ENCODE data around the gene LAMB4. TPM values are rescaled to one million over a fixed set of nuclear protein-coding genes. Genes with fewer than 3 reads are reported as not detected.

The LAMB4 gene
- total and polyA plus RNA-seq, 4 donors, result 0.24 TPM; not detected in 3

DNA sequence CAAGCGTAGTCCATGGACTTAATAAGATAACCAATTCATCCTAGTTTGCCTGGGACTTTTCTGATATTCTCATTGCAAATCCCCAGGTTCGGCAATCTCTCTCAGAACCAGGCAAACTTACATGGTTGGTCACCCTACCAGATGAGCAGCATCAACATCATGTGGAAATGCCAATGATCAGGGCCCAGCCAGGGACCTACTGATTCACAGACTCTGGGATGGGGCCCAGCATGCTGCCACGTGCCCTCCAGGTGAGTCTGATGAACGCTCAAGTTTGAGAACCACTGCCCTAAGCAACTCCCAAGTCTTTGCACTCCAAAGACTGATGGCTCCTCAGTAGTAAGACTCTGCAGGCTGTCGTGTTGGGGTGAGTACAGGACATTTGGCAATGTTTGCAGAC is 2.7 kb downstream of the LAMB4 start:
- Histone ChIP-seq H3K36me3 (ENCODE audit: control insufficient read depth in 1 of 2, insufficient read depth in 2 of 2, low read length in 1 of 2) (no peaks in the 10 kb centered on the region), H3K27ac (ENCODE audit: low read depth in 1 of 2, low read length in 2 of 2) (no peak overlapping the region), H3K4me1 (ENCODE audit: control insufficient read depth in 1 of 2, insufficient read depth in 2 of 2, low read length in 2 of 2) (no peaks in the 10 kb centered on the region), H3K4me3 (ENCODE audit: low read length in 2 of 2) (no peak overlapping the region), H3K9me3 (ENCODE audit: control insufficient read depth, low read length) (no peaks in the 10 kb centered on the region), H3K27me3 (ENCODE audit: control insufficient read depth in 1 of 2, insufficient read depth in 2 of 2, low read length in 1 of 2) (no peaks in the 10 kb centered on the region)
- ATAC-seq (ENCODE audit: low FRiP score), result no peak
- WGBS, 2 donors, result 90 to 92% methylated on average over 5 of the region's 5 CpGs
- DNase-seq, result no peak
- intact Hi-C loops (cut with DNase I), result no loop called here

DNA sequence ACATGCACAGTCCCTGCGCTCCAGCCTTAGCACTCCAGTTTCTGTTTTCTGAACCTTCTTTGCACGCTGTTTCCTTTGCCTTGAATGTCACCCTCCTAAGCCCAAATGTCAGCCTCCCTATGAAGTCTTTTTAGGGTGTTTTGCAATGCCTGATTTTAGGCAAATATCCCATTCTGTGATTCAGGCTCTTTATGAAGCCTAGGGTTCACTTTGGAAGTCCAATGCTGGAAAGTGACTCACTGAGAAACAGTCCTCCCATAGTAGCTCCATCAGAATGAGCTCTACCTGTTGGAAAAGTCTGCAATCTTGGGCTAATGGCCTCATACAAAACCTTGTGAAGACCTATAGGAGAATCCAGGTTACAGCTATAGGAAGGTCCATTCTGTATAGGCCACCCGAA is 5.3 kb downstream of the LAMB4 start:
- no peak overlapping the region for H3K4me3 ChIP-seq (ENCODE audit: low read length in 2 of 2)
- intact Hi-C loops (cut with DNase I), result no loop called here

DNA sequence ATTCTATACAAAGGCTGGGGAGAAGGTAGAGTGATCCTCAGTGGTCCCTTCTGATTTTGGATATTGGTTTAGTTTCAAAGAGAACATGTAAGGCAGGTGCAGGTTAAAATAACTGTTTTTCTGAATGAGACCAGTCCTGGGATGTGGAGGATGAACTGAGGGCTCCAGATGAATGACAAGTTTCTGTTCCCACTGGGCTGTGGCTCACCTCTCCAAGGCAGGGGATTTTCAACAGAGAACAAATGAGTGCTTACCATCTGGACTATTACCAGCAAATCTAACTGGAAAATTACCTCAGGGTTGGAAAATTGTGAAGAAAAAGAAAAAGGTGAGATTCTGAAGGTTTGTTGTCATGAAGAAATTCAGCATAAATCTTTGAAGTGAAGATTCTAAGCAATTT is 8.0 kb downstream of the LAMB4 start:
- intact Hi-C loops (cut with DNase I), result no loop called here
- Histone ChIP-seq H3K36me3 (ENCODE audit: control insufficient read depth in 1 of 2, insufficient read depth in 2 of 2, low read length in 1 of 2) (no peaks in the 10 kb centered on the region), H3K9me3 (ENCODE audit: control insufficient read depth, low read length) (no peaks in the 10 kb centered on the region), H3K27ac (ENCODE audit: low read depth in 1 of 2, low read length in 2 of 2) (no peak overlapping the region), H3K4me3 (ENCODE audit: low read length in 2 of 2) (no peak overlapping the region), H3K4me1 (ENCODE audit: control insufficient read depth in 1 of 2, insufficient read depth in 2 of 2, low read length in 2 of 2) (no peaks in the 10 kb centered on the region), H3K27me3 (ENCODE audit: control insufficient read depth in 1 of 2, insufficient read depth in 2 of 2, low read length in 1 of 2) (no peaks in the 10 kb centered on the region)
- DNase-seq (no peak), ATAC-seq (ENCODE audit: low FRiP score) (no peak)

More for the DNA sequence above, 5.3 kb downstream of the LAMB4 start:
- H3K9me3 ChIP-seq (ENCODE audit: control insufficient read depth, low read length), result no peaks in the 10 kb centered on the region
- no peak overlapping the region for H3K27ac ChIP-seq (ENCODE audit: low read depth in 1 of 2, low read length in 2 of 2)
- no peaks in the 10 kb centered on the region for H3K36me3 ChIP-seq (ENCODE audit: control insufficient read depth in 1 of 2, insufficient read depth in 2 of 2, low read length in 1 of 2)
- DNase-seq, result no peak
- WGBS, 2 donors, result 93 to 94% methylated on average over 3 of the region's 3 CpGs
- no peaks in the 10 kb centered on the region for H3K27me3 ChIP-seq (ENCODE audit: control insufficient read depth in 1 of 2, insufficient read depth in 2 of 2, low read length in 1 of 2)
- no peak for ATAC-seq (ENCODE audit: low FRiP score)
- no peaks in the 10 kb centered on the region for H3K4me1 ChIP-seq (ENCODE audit: control insufficient read depth in 1 of 2, insufficient read depth in 2 of 2, low read length in 2 of 2)

DNA sequence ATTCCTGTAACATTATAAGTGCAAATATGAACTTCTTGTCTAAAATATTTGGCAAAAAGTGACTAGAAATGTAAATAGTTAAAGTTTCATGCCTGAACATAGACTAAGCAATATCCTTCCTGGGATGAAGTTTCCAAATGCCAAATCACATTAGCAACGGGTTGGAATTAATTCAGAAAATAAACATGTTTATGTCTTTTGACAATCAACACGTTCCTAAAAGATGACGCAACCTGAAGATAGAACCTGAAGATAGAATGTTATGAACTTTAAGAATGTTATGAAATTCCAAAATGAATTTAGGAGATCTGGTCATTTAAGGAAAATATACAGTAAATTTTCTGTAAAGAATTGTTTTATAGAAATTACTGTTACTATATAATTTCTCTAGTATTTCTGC is 9.2 kb downstream of the LAMB4 start:
- WGBS, 2 donors, result 71 to 75% methylated on average over 3 of the region's 3 CpGs
- Histone ChIP-seq H3K27me3 (ENCODE audit: control insufficient read depth in 1 of 2, insufficient read depth in 2 of 2, low read length in 1 of 2) (no peaks in the 10 kb centered on the region), H3K27ac (ENCODE audit: low read depth in 1 of 2, low read length in 2 of 2) (no peak overlapping the region), H3K9me3 (ENCODE audit: control insufficient read depth, low read length) (no peaks in the 10 kb centered on the region), H3K4me1 (ENCODE audit: control insufficient read depth in 1 of 2, insufficient read depth in 2 of 2, low read length in 2 of 2) (no peaks in the 10 kb centered on the region), H3K4me3 (ENCODE audit: low read length in 2 of 2) (no peak overlapping the region), H3K36me3 (ENCODE audit: control insufficient read depth in 1 of 2, insufficient read depth in 2 of 2, low read length in 1 of 2) (no peaks in the 10 kb centered on the region)
- DNase-seq (no peak), ATAC-seq (ENCODE audit: low FRiP score) (no peak)
- intact Hi-C loops (cut with DNase I), result no loop called here

DNA sequence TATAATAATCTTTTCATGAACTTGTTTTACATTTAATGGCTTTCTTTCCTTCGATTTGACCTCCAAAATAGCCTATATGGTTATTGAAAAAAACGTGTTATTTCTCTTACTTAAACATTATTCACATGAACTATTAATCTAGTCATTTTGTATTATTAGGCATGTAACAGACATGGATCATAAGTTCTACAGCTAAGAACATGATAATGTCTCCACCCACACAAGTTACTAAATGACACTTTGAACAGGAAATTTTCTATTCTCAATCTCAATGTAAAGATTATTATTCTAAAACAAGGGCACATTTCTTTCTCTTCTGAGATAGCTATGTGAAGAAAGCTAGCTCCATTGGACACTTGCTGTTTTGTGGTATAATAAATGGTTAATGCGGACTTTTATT is 10.0 kb downstream of the LAMB4 start:
- ATAC-seq (ENCODE audit: low FRiP score), result no peak
- H3K36me3 ChIP-seq (ENCODE audit: control insufficient read depth in 1 of 2, insufficient read depth in 2 of 2, low read length in 1 of 2), result no peaks in the 10 kb centered on the region
- no peaks in the 10 kb centered on the region for H3K9me3 ChIP-seq (ENCODE audit: control insufficient read depth, low read length)
- no peak overlapping the region for H3K27ac ChIP-seq (ENCODE audit: low read depth in 1 of 2, low read length in 2 of 2)
- peaks cover 0 to under 1% of the 10 kb centered on the region in 2 donors for H3K27me3 ChIP-seq (ENCODE audit: control insufficient read depth in 1 of 2, insufficient read depth in 2 of 2, low read length in 1 of 2)
- WGBS, 2 donors, result 83 to 84% methylated on average over 3 of the region's 3 CpGs
- H3K4me3 ChIP-seq (ENCODE audit: low read length in 2 of 2), result no peak overlapping the region
- H3K4me1 ChIP-seq (ENCODE audit: control insufficient read depth in 1 of 2, insufficient read depth in 2 of 2, low read length in 2 of 2), result no peaks in the 10 kb centered on the region
- no peak for DNase-seq
- intact Hi-C loops (cut with DNase I), result no loop called here

DNA sequence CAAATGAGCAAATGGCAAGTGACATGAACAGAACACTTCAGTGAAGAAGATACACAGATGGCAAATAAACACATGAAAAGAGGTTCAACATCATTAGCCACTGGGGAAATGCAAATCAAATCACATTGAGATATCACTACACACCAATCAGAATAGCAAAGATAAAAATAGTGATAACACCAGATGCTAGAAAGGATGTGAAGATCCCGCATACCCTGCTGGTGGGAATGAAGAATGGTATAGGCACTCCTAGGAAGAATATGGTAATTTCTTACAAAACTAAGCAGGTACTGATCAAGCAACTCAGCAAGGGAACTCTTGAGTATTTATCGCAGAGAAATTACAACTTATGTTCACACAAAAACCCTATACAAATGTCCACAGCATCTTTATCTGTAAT is 11.2 kb downstream of the LAMB4 start:
- Histone ChIP-seq H3K27ac (ENCODE audit: low read depth in 1 of 2, low read length in 2 of 2) (no peak overlapping the region), H3K27me3 (ENCODE audit: control insufficient read depth in 1 of 2, insufficient read depth in 2 of 2, low read length in 1 of 2) (peaks cover 0 to 2% of the 10 kb centered on the region in 2 donors), H3K36me3 (ENCODE audit: control insufficient read depth in 1 of 2, insufficient read depth in 2 of 2, low read length in 1 of 2) (peaks cover 0 to under 1% of the 10 kb centered on the region in 2 donors), H3K4me1 (ENCODE audit: control insufficient read depth in 1 of 2, insufficient read depth in 2 of 2, low read length in 2 of 2) (no peaks in the 10 kb centered on the region), H3K9me3 (ENCODE audit: control insufficient read depth, low read length) (no peaks in the 10 kb centered on the region), H3K4me3 (ENCODE audit: low read length in 2 of 2) (no peak overlapping the region)
- DNase-seq, result no peak
- WGBS, 2 donors, result 92 to 94% methylated on average over 2 of the region's 2 CpGs
- intact Hi-C loops (cut with DNase I), result no loop called here
- no peak for ATAC-seq (ENCODE audit: low FRiP score)

DNA sequence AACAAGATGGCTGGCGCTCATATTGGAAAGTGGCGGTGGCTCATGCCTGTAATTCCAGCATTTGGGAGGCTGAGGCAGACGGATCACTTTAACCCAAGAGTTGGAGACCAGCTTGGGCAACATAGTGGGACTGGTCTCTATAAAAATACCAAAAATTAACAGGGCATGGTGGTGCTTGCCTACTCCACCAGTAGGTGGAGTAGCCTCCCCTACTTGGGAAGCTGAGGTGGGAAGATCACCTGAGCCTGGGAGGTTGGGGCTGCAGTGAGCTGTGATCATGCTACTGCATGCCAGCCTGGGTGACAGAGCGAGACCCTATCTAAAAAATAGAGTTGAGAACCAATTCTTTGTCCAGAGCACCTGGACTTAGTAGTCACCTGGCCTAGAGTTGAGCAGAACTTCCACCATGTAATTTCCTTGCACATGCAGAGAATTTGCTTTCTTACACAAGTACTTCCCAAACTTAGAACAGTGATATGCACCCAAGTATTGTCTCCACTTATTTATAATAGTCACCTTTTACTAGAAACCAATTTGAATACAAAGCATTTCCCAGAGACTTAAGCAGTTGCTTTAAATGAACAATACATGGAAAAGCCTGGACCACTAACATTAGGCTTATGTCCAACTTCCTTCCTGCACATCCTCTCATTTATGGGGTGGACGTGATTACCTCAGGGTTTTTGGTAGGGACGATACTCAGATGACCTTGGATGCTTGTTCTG is 15.9 kb downstream of the LAMB4 start:
- no peaks in the 10 kb centered on the region for H3K9me3 ChIP-seq (ENCODE audit: control insufficient read depth, low read length)
- 93 to 95% methylated on average over 6 of the region's 6 CpGs for WGBS, 2 donors
- H3K4me3 ChIP-seq (ENCODE audit: low read length in 2 of 2), result no peak overlapping the region
- intact Hi-C loops (cut with DNase I), result no loop called here
- no peak for DNase-seq
- peaks cover 0 to 3% of the 10 kb centered on the region in 2 donors for H3K36me3 ChIP-seq (ENCODE audit: control insufficient read depth in 1 of 2, insufficient read depth in 2 of 2, low read length in 1 of 2)
- no peak for ATAC-seq (ENCODE audit: low FRiP score)
- peaks cover 0 to 2% of the 10 kb centered on the region in 2 donors for H3K27me3 ChIP-seq (ENCODE audit: control insufficient read depth in 1 of 2, insufficient read depth in 2 of 2, low read length in 1 of 2)
- no peaks in the 10 kb centered on the region for H3K4me1 ChIP-seq (ENCODE audit: control insufficient read depth in 1 of 2, insufficient read depth in 2 of 2, low read length in 2 of 2)
- no peak overlapping the region for H3K27ac ChIP-seq (ENCODE audit: low read depth in 1 of 2, low read length in 2 of 2)

DNA sequence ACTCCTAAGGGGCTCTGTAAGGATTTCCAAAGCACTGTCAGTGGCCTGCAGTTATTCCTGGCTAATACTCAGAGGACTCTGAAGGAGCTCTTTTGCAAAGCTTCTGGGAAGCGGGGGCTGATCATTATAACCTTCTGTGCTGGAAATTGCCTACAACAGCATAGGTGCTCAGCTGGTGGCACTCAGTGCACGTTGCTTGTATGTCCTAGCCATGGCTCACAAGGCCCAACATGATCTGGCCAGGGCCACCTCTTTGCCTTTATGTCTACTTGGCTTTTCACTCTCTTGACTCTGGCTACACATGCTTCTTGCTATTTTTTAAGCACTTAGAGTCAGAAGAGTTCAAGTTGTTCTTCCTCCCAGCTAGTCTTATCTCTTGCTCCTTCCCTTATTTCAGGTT is 17.5 kb downstream of the LAMB4 start:
- H3K27me3 ChIP-seq (ENCODE audit: control insufficient read depth in 1 of 2, insufficient read depth in 2 of 2, low read length in 1 of 2), result peaks cover 0 to 2% of the 10 kb centered on the region in 2 donors
- no peak overlapping the region for H3K27ac ChIP-seq (ENCODE audit: low read depth in 1 of 2, low read length in 2 of 2)
- H3K4me1 ChIP-seq (ENCODE audit: control insufficient read depth in 1 of 2, insufficient read depth in 2 of 2, low read length in 2 of 2), result no peaks in the 10 kb centered on the region
- peaks cover 0 to 3% of the 10 kb centered on the region in 2 donors for H3K36me3 ChIP-seq (ENCODE audit: control insufficient read depth in 1 of 2, insufficient read depth in 2 of 2, low read length in 1 of 2)
- intact Hi-C loops (cut with DNase I), result no loop called here
- no peak overlapping the region for H3K4me3 ChIP-seq (ENCODE audit: low read length in 2 of 2)
- DNase-seq (no peak), ATAC-seq (ENCODE audit: low FRiP score) (no peak)
- 93 to 98% methylated on average over 2 of the region's 2 CpGs for WGBS, 2 donors
- no peaks in the 10 kb centered on the region for H3K9me3 ChIP-seq (ENCODE audit: control insufficient read depth, low read length)

DNA sequence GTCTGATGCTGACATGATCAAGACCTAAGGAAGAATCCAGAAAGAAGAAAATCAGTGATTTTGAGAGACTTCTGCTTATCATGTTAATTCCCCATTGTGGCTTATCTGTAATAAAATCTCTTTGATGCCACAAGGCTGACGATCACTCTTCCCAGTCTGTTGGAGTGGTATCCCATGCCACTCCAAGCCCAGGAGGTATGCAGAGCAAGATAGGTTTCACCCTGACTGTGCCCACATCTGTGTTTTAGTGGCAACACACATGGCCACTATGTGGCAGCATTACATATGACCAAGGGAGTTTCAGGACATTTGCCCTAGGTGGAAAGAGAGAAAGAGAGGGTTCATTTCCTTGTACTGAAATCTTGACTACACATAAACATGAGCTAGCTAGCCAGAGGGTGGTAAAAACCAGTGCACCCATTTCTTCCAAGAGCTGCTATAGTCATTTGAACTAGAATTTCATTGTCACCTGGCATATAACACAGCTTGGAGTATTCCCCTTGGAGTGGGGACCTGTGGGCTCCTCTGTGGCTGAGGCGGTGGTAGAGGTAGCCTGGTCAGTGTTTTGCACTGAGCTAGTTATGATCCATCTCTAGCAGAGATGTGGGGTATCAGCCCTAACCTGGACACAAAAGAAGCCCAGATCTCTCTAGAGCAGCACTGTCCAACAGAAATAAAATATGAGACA is 20.8 kb downstream of the LAMB4 start:
- Histone ChIP-seq H3K27me3 (ENCODE audit: control insufficient read depth in 1 of 2, insufficient read depth in 2 of 2, low read length in 1 of 2) (no peaks in the 10 kb centered on the region), H3K36me3 (ENCODE audit: control insufficient read depth in 1 of 2, insufficient read depth in 2 of 2, low read length in 1 of 2) (peaks cover 0 to 3% of the 10 kb centered on the region in 2 donors), H3K4me3 (ENCODE audit: low read length in 2 of 2) (no peak overlapping the region), H3K27ac (ENCODE audit: low read depth in 1 of 2, low read length in 2 of 2) (no peak overlapping the region), H3K4me1 (ENCODE audit: control insufficient read depth in 1 of 2, insufficient read depth in 2 of 2, low read length in 2 of 2) (peaks cover 0 to 2% of the 10 kb centered on the region in 2 donors), H3K9me3 (ENCODE audit: control insufficient read depth, low read length) (no peaks in the 10 kb centered on the region)
- no peak for DNase-seq
- WGBS, 2 donors, result 91 to 93% methylated on average over 2 of the region's 2 CpGs
- ATAC-seq (ENCODE audit: low FRiP score), result no peak
- intact Hi-C loops (cut with DNase I), result no loop called here

All from aorta (tissue), 5 donors.